Measurements from ENCODE around the gene BAIAP2L1.

DNA sequence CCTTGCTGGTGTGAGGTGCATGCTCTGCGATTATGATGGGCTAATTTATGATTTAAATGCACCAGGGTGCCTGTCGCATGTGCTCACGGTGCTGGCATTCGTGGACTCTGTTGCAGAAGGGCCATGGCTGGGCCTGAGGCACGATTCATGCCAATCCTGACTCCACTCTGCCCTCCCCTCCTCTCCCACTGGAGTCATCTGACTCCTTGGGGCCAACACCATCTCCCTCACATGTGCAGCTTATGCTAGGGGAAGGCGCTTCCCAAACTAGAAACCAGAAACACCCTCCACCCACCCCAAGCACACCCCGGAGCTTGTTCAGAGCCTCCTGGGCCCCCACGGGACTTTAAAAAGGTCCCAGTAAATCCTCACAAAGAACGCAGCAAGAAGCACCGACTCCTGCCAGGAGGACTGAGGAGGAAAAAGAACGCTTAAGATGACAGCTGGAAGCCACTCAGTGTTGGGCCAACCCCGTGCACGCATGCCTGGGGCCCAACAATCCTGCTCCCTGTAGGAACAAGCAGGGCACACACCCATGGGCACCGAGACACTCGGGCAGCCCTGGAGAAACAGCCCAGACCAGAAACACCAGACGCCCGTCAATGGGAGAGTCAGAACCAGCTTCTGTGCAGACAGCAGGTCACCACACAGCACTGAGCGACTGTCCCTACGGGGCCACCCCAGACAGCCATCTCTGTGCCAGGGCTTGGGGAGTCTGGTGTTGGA lies 105.3 kb downstream of the BAIAP2L1 start:
- no peak for TF ChIP-seq CEBPB (IDR thresholded peaks at IDR 0.05)
- TF ChIP-seq YY1 (IDR thresholded peaks at IDR 0.05; ENCODE audit: low read depth), result no peak
- no peak for TF ChIP-seq CREB1 (IDR thresholded peaks at IDR 0.05; ENCODE audit: low read depth)
- no peak for TF ChIP-seq EP300 (IDR thresholded peaks at IDR 0.05; ENCODE audit: borderline replicate concordance)
- TF ChIP-seq, protein P1, sequence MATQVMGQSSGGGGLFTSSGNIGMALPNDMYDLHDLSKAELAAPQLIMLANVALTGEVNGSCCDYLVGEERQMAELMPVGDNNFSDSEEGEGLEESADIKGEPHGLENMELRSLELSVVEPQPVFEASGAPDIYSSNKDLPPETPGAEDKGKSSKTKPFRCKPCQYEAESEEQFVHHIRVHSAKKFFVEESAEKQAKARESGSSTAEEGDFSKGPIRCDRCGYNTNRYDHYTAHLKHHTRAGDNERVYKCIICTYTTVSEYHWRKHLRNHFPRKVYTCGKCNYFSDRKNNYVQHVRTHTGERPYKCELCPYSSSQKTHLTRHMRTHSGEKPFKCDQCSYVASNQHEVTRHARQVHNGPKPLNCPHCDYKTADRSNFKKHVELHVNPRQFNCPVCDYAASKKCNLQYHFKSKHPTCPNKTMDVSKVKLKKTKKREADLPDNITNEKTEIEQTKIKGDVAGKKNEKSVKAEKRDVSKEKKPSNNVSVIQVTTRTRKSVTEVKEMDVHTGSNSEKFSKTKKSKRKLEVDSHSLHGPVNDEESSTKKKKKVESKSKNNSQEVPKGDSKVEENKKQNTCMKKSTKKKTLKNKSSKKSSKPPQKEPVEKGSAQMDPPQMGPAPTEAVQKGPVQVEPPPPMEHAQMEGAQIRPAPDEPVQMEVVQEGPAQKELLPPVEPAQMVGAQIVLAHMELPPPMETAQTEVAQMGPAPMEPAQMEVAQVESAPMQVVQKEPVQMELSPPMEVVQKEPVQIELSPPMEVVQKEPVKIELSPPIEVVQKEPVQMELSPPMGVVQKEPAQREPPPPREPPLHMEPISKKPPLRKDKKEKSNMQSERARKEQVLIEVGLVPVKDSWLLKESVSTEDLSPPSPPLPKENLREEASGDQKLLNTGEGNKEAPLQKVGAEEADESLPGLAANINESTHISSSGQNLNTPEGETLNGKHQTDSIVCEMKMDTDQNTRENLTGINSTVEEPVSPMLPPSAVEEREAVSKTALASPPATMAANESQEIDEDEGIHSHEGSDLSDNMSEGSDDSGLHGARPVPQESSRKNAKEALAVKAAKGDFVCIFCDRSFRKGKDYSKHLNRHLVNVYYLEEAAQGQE (IDR thresholded peaks at IDR 0.05; ENCODE audit: low read depth), result no peak
- TF ChIP-seq TCF12 (IDR thresholded peaks at IDR 0.05; ENCODE audit: low read depth), result no peak
